HCT116 (cell line): ENCODE data around the gene PRDX4.

ENCODE experiments used
- CEBPB ChIP-seq: IDR thresholded peaks from 2 replicates; pipeline ENCODE4 v1.6.1; 2012; ENCODE audit warnings: low read depth
- EZH2 ChIP-seq: fragments of 200-600 bp; sonication (generic); IDR thresholded peaks from 2 replicates; pipeline ENCODE4 v1.6.1; 2017; ENCODE audit warnings: antibody characterized with exemption, mixed run types
- EZH2phosphoT487 ChIP-seq: fragments of 200-600 bp; IDR thresholded peaks from 2 replicates; pipeline ENCODE4 v1.6.1; 2018; ENCODE audit warnings: antibody characterized with exemption, borderline replicate concordance
- POLR2A ChIP-seq: IDR thresholded peaks from 2 replicates; pipeline ENCODE4 v1.7.0; 2011; ENCODE audit warnings: borderline replicate concordance; ENCODE audit not compliant: insufficient read depth, insufficient read length; ENCODE audit errors: extremely low read depth
- POLR2AphosphoS5 ChIP-seq: IDR thresholded peaks from 2 replicates; pipeline ENCODE4 v1.6.1; 2011; ENCODE audit warnings: mild to moderate bottlenecking, low read depth, low read length, moderate library complexity
- RAD21 ChIP-seq: IDR thresholded peaks from 2 replicates; pipeline ENCODE4 v1.6.1; 2012; ENCODE audit warnings: low read depth, mild to moderate bottlenecking
- YY1 ChIP-seq: IDR thresholded peaks from 2 replicates; pipeline ENCODE4 v1.6.1; 2011; ENCODE audit warnings: low read length, low read depth, moderate library complexity, mild to moderate bottlenecking; ENCODE audit not compliant: insufficient replicate concordance; ENCODE audit errors: extremely low read depth
- TF ChIP-seq, protein P1 (sequence below), 3 experiments: fragments of 200-600 bp in 1 of 3; sonication (generic) in 1 of 3; IDR thresholded peaks in 2 of 3; conservative IDR thresholded peaks in 1 of 3; 2 replicates each; pipeline ENCODE4 v1.5.1; 2012 to 2017; ENCODE audit warnings: low read depth in 2 of 3, low read length in 2 of 3, antibody characterized with exemption in 1 of 3, borderline replicate concordance in 1 of 3, control low read depth in 1 of 3, mild to moderate bottlenecking in 1 of 3, mixed read lengths in 1 of 3, mixed run types in 1 of 3, moderate library complexity in 1 of 3; ENCODE audit not compliant: insufficient read depth in 1 of 3
- TF ChIP-seq, protein P2 (sequence below): IDR thresholded peaks from 2 replicates; pipeline ENCODE4 v1.6.1; 2012
- TF ChIP-seq, protein P3 (sequence below): IDR thresholded peaks from 2 replicates; pipeline ENCODE4 v1.6.1; 2012

DNA sequence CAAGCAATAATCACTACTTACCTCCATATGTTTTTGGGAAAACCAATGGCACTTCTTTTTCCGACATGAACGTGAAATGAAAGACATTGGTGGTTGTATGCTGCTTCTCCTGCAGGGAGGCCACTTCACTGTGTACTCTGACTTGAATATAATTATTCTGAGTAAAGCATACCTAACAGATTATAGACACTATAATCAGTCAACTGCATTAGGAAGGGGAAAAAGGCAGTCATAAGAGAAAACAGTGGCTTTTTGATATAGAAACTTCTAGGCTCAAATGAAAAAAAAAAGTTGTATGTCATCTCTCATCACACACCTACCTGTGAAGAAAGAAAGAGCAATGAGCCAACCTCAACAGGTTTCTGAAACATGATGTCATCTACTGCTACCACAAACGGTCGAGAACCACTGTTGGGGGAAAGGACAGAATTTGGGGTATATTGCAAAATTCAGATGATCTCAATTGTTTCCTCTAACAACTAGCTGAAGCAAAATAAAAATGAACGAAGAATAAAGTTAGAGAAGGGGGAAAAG is 37.4 kb downstream of the PRDX4 start:
- TF ChIP-seq POLR2AphosphoS5 (no peak), POLR2A (no peak), EZH2phosphoT487 (no peak), YY1 (no peak), CEBPB (no peak), RAD21 (no peak), EZH2 (no peak)
- TF ChIP-seq, protein P1, sequence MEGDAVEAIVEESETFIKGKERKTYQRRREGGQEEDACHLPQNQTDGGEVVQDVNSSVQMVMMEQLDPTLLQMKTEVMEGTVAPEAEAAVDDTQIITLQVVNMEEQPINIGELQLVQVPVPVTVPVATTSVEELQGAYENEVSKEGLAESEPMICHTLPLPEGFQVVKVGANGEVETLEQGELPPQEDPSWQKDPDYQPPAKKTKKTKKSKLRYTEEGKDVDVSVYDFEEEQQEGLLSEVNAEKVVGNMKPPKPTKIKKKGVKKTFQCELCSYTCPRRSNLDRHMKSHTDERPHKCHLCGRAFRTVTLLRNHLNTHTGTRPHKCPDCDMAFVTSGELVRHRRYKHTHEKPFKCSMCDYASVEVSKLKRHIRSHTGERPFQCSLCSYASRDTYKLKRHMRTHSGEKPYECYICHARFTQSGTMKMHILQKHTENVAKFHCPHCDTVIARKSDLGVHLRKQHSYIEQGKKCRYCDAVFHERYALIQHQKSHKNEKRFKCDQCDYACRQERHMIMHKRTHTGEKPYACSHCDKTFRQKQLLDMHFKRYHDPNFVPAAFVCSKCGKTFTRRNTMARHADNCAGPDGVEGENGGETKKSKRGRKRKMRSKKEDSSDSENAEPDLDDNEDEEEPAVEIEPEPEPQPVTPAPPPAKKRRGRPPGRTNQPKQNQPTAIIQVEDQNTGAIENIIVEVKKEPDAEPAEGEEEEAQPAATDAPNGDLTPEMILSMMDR (IDR thresholded peaks at IDR 0.05 in 2 of 3, conservative IDR thresholded peaks at IDR 0.05 in 1 of 3; ENCODE audit: borderline replicate concordance in 1 of 3, insufficient read depth in 1 of 3, low read depth in 2 of 3, low read length in 2 of 3): no peak
- TF ChIP-seq, protein P2, sequence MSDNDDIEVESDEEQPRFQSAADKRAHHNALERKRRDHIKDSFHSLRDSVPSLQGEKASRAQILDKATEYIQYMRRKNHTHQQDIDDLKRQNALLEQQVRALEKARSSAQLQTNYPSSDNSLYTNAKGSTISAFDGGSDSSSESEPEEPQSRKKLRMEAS: no peak
- TF ChIP-seq, protein P3, sequence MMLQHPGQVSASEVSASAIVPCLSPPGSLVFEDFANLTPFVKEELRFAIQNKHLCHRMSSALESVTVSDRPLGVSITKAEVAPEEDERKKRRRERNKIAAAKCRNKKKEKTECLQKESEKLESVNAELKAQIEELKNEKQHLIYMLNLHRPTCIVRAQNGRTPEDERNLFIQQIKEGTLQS: no peak
